Effector memory CD4-positive, alpha-beta T cell (primary cell): Measurements from ENCODE around the gene MARS1.

Source experiments
- DNase-seq, 3 donors: peaks; one replicate each; pipeline ENCODE4 v3.0.0-alpha.2; 2020
- H3K27ac ChIP-seq: 2 replicates; pipeline ENCODE4 v1.7.0; 2013; ENCODE audit warnings: mild to moderate bottlenecking, low read length, moderate library complexity; ENCODE audit not compliant: insufficient read depth, poor library complexity, severe bottlenecking
- H3K27me3 ChIP-seq: replicated peaks from 2 replicates; pipeline ENCODE4 v1.7.0; 2013; ENCODE audit warnings: mild to moderate bottlenecking, low read length; ENCODE audit not compliant: insufficient read depth, control insufficient read depth, poor library complexity, severe bottlenecking
- H3K36me3 ChIP-seq: 2 replicates; pipeline ENCODE4 v1.7.0; 2013; ENCODE audit warnings: mild to moderate bottlenecking, low read length, moderate library complexity; ENCODE audit not compliant: control insufficient read depth, insufficient read depth
- H3K4me1 ChIP-seq: 2 replicates; pipeline ENCODE4 v1.7.0; 2013; ENCODE audit warnings: low read length, mild to moderate bottlenecking; ENCODE audit not compliant: control insufficient read depth, insufficient read depth, poor library complexity, severe bottlenecking
- H3K4me3 ChIP-seq: 2 replicates; pipeline ENCODE4 v1.7.0; 2013; ENCODE audit warnings: low read length, low read depth, mild to moderate bottlenecking; ENCODE audit not compliant: insufficient read depth, poor library complexity, severe bottlenecking
- H3K9me3 ChIP-seq: 2 replicates; pipeline ENCODE4 v1.7.0; 2013; ENCODE audit warnings: mild to moderate bottlenecking, low read length, moderate library complexity; ENCODE audit not compliant: control insufficient read depth

The MARS1 gene

DNA sequence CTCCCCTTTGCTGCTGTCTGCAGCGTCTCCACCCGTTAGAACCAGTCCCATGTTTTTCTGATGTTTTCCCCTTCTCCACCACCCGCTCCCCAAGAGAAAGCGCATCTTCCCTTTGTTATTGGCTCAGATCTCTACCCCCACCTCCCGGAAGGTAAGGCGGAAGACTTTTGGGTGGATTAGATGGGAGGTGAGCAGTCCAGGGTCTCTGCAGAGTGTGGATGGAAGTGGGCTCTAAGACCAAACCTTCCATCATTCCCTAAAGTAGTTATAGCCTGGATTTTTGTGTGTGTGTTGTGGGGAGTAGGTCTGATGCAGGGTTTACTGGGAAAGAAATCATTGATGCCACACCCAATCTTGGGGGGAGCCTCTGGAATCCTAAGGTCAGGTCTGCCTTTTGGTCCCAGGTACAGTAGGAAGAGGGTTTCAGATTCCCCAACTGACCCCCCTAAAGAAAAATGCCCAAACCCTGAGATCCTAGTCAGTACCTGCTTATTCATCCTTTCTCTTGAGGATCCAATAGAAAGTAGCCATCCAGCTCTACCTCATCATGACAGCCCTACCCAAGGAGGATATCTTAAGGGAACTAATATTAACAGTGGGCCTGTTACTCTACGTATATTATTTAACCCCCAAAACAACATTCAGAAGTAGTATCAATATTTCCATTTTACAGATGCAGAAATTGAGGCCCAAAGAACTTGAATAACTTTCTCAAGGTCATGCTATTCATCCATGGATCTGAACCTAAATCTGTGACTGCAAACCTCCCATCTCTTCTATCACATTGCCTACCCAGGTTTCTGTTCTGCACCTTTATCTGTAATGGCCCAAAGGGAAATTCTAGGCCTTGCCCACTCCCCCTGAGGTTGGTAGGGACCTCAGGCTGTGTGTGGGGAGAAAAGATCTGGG lies 63.0 kb downstream of the MARS1 start:
- DNase-seq, result no peak
- H3K27me3 ChIP-seq, result no peaks in the 10 kb centered on the region
- H3K9me3 ChIP-seq, result no peaks in the 10 kb centered on the region
- no peak overlapping the region for H3K4me3 ChIP-seq
- H3K36me3 ChIP-seq, result no peaks in the 10 kb centered on the region
- H3K27ac ChIP-seq, result no peak overlapping the region
- peaks cover 19% of the 10 kb centered on the region for H3K4me1 ChIP-seq

DNA sequence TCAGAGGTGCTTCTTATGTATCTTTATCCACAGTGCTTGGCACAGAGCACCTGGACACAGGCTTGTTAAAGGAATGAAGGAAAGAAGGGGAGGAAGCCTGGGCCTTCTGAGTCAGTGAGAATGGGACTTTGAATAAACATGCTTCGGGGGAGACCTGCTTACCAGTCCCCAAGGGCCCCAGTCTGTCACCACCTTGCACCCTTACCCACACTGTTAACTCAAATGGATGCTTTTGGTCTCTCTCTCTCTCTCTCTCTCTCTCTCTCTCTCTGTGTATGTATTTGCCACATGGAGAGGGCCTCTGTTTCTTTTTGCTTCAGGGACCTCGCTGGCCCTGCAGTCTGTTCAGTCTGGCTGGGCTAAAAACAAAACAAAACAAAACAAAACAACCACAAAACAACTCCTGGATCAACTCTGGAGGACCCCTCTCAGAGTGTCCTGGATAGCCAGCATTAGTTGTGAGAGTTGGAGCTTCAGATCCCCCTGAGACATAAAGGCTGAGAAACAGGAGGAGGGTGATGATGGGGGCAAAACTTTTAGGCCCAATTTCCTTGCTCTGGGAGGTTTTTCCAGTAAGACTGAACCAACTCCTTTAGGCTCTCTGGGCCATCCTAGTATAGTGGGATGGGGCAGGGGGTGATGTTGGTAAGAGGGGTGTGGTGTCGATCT lies 63.9 kb downstream of the MARS1 start:
- no peak overlapping the region for H3K27ac ChIP-seq
- DNase-seq, result no peak
- H3K4me1 ChIP-seq, result peaks cover 11% of the 10 kb centered on the region
- no peaks in the 10 kb centered on the region for H3K27me3 ChIP-seq
- no peak overlapping the region for H3K4me3 ChIP-seq
- H3K9me3 ChIP-seq, result no peaks in the 10 kb centered on the region
- no peaks in the 10 kb centered on the region for H3K36me3 ChIP-seq

DNA sequence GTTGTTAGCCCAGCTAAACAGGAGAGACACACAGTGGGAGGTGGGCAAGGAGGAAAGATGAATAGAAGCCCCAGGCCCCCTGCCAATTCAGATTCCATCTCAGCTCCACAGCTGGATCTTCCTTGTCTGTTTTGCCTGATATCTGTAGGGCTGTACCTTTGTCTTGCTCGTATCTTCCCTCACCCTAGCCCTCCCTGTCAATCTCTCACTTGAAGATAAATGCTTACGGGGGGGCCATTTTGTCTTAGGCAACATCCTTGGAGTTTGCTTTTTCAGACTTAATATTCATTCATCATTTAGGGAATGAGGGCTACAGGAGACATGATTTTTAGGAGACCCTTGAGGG lies 64.4 kb downstream of the MARS1 start:
- Histone ChIP-seq H3K27me3 (no peaks in the 10 kb centered on the region), H3K27ac (no peak overlapping the region), H3K9me3 (no peaks in the 10 kb centered on the region), H3K4me3 (no peak overlapping the region), H3K36me3 (no peaks in the 10 kb centered on the region), H3K4me1 (peaks cover 11% of the 10 kb centered on the region)
- no peak for DNase-seq

DNA sequence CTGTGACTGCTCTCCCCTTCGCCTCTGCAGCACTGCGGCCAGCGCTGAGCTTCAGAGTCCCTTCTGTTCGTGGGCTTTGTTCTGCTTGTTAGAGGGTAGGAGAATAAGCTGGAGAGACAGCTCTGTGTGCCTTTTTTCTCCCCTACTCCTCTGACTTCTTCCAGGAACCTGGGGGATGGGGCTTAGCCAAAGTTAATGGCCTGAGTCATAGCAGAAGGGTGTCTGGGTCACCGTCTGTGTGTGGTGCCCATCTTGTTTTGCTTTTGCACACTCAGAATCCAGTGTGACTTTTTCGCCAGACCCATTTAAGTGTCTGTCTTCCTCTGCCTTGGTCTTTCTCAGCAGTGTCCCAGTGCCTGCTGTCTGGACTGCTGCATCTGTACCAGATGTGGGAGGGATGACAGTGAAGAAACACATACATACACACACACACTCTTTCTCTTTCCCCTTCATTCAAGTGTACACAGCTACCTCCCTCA lies 65.0 kb downstream of the MARS1 start:
- Histone ChIP-seq H3K36me3 (no peaks in the 10 kb centered on the region), H3K27me3 (no peaks in the 10 kb centered on the region), H3K27ac (no peak overlapping the region), H3K4me1 (peaks cover 11% of the 10 kb centered on the region), H3K4me3 (no peak overlapping the region), H3K9me3 (no peaks in the 10 kb centered on the region)
- no peak for DNase-seq

DNA sequence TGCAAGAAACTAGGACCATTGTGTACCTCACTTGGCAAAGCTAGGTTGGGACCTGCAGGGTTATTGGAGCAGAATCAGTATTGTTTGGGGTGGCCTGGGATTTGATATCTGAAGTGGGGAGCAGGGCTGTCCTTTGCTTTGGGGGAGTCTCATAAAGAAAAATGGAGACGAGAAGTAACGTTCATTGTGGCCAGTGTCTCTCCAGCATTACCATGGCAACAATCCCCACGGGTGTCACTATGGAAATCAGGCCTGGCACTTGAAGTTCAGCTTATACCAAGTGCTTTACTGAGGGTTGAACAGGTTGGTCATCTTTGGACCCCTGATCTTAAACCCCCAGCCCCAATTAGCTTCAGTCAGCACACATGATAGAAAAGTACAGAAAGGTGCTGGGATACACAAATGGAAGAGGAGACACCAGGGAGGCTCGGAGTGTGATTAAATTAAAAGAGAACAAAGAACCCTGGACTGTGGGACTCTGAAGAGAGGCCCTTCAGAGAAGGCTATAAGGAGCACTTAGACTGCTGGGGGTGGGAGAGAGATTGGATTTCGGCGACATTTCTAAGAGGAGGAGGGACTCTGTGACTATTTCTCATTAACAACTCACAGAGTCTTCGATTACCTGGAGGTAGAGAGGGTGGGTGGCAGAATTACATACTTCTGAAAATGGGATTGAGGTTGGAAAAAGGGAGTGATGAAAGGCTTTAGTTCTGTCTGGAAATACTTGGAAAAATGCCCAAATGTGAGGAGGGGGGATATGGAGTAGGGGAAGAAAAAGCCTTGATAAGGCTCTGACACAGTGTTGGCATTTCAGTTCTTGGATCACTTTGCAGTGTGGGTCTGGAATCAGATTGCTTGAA lies 65.7 kb downstream of the MARS1 start:
- Histone ChIP-seq H3K9me3 (no peaks in the 10 kb centered on the region), H3K27ac (no peak overlapping the region), H3K4me1 (peaks cover 11% of the 10 kb centered on the region), H3K27me3 (no peaks in the 10 kb centered on the region), H3K4me3 (no peak overlapping the region), H3K36me3 (no peaks in the 10 kb centered on the region)
- no peak for DNase-seq

DNA sequence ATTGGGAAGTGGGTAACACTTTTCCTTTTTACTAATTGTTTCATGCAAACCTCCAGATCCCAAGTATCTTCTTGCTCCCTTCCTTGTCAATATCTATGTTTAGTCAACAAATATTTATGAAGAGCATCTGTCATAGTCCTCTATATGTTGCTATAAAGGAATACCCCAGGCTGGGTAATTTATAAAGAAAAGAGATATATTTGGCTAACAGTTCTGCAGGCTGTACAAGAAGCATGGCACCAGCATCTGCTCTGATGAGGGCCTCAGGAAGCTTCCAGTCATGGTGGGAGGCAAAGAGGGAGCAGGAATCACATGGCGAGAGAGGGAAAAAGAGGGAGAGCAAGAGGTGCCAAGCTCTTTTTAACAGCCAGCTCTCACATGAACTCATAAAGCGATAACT lies 66.6 kb downstream of the MARS1 start:
- H3K9me3 ChIP-seq, result no peaks in the 10 kb centered on the region
- no peak overlapping the region for H3K27ac ChIP-seq
- DNase-seq, result no peak
- no peak overlapping the region for H3K4me3 ChIP-seq
- peaks cover 10% of the 10 kb centered on the region for H3K4me1 ChIP-seq
- no peaks in the 10 kb centered on the region for H3K27me3 ChIP-seq
- no peaks in the 10 kb centered on the region for H3K36me3 ChIP-seq

DNA sequence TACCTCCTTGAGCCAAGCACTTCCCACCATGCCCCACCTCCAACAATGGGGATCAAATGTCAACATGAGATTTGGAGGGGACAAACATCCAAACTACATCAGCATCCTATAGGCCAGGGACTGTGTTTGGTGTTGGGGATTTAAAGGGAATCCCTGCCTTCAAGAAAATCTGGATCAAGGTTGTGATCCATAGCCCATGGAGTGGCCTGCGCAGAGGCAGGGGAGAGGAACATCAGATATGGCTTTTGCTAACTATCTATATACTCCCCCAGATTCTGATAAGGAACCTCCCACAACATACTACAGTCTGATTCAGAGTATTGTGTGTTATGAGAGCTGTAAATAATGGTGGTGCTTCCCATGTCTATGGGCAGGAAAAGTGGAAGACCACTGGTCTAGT lies 67.0 kb downstream of the MARS1 start:
- no peaks in the 10 kb centered on the region for H3K27me3 ChIP-seq

DNA sequence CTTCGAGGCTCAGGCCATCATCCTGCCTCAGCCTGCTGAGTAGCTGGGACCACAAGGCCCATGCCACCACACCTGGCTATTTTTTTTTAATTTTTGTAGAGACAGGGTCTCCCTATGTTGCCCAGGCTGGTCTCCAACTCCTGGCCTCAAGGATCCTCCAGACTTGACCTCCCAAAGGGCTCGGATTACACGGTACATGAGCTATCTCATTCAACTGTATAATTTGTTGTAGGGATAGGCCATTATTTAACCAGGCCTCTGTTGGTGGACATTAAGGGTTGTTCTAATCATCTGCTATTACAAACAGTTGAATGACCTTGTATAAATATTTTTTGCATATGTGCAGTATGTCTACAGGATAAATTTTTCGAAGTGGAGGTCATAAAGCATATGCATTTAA lies 71.0 kb downstream of the MARS1 start:
- H3K27me3 ChIP-seq, result no peaks in the 10 kb centered on the region
- no peak for DNase-seq
- no peak overlapping the region for H3K27ac ChIP-seq
- no peak overlapping the region for H3K4me3 ChIP-seq
- no peaks in the 10 kb centered on the region for H3K36me3 ChIP-seq
- H3K9me3 ChIP-seq, result no peaks in the 10 kb centered on the region
- no peaks in the 10 kb centered on the region for H3K4me1 ChIP-seq

More for the DNA sequence above, 67.0 kb downstream of the MARS1 start:
- H3K9me3 ChIP-seq, result no peaks in the 10 kb centered on the region
- peaks cover 5% of the 10 kb centered on the region for H3K4me1 ChIP-seq
- no peak overlapping the region for H3K4me3 ChIP-seq
- no peak overlapping the region for H3K27ac ChIP-seq
- DNase-seq, result no peak
- H3K36me3 ChIP-seq, result no peaks in the 10 kb centered on the region

DNA sequence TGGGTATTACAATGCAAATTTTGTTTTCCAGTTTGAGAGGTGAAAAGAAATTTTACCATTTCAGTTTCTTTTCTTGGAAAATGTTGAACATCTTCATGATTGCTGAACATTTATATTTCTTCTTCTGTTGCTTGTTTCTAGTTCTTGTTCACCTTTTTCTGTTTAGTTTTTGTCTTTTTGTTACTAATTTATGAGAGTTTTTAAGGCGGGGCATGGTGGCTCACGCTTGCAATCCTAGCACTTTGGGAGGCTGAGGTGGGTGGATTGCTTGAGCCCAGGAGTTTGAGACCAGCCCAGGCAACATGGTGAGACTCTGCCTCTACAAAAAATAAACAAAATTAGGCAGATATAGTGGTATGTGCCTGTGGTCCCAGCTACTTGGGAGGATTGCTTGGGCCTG lies 72.6 kb downstream of the MARS1 start:
- DNase-seq, result no peak
- no peak overlapping the region for H3K4me3 ChIP-seq
- H3K27ac ChIP-seq, result no peak overlapping the region
- H3K27me3 ChIP-seq, result no peaks in the 10 kb centered on the region
- H3K36me3 ChIP-seq, result no peaks in the 10 kb centered on the region
- H3K4me1 ChIP-seq, result no peaks in the 10 kb centered on the region
- no peaks in the 10 kb centered on the region for H3K9me3 ChIP-seq
